GM23338 (cell line): ENCODE data around the gene FOXJ3. TPM values are rescaled to one million over a fixed set of nuclear protein-coding genes. Genes with fewer than 3 reads are reported as not detected.

Source experiments
- ATAC-seq: fragments of 200-7000 bp; cut with Tn5 transposase; 3 replicates; pipeline ENCODE4 v1.9.1; 2020
- DNase-seq: peaks from one replicate; pipeline ENCODE4 v3.0.0-alpha.2; 2015; ENCODE audit warnings: low spot score
- H2AFZ ChIP-seq: fragments of 200-600 bp; sonication (generic); 2 replicates; pipeline ENCODE4 v1.8.0; 2016; ENCODE audit warnings: antibody characterized with exemption, mild to moderate bottlenecking, moderate library complexity
- H3F3A ChIP-seq: fragments of 200-600 bp; sonication (generic); replicated peaks from 2 replicates; pipeline ENCODE4 v1.8.0; 2017; ENCODE audit warnings: antibody characterized with exemption, mixed run types, low read depth
- H3K27ac ChIP-seq: fragments of 200-600 bp; sonication (generic); 2 replicates; pipeline ENCODE4 v1.6.1; 2016; ENCODE audit warnings: low read depth
- H3K27me3 ChIP-seq: fragments of 200-600 bp; sonication (generic); 2 replicates; pipeline ENCODE4 v1.8.0; 2016; ENCODE audit warnings: mild to moderate bottlenecking, mixed run types, moderate library complexity; ENCODE audit not compliant: insufficient read depth
- H3K36me3 ChIP-seq: fragments of 200-600 bp; sonication (generic); 2 replicates; pipeline ENCODE4 v1.8.0; 2016; ENCODE audit warnings: mild to moderate bottlenecking; ENCODE audit not compliant: insufficient read depth
- H3K4me1 ChIP-seq: fragments of 200-600 bp; sonication (generic); 2 replicates; pipeline ENCODE4 v1.8.0; 2016; ENCODE audit warnings: mild to moderate bottlenecking, moderate library complexity; ENCODE audit not compliant: insufficient read depth
- H3K4me2 ChIP-seq: fragments of 200-600 bp; sonication (generic); 2 replicates; pipeline ENCODE4 v1.7.1; 2017; ENCODE audit warnings: mixed run types
- H3K4me3 ChIP-seq: fragments of 200-600 bp; sonication (generic); 2 replicates; pipeline ENCODE4 v1.6.1; 2016; ENCODE audit warnings: mixed run types
- H3K79me2 ChIP-seq: fragments of 200-600 bp; sonication (generic); replicated peaks from 2 replicates; pipeline ENCODE4 v1.8.0; 2017; ENCODE audit warnings: mild to moderate bottlenecking; ENCODE audit not compliant: insufficient read depth
- H3K9me2 ChIP-seq: fragments of 200-600 bp; sonication (generic); 2 replicates; pipeline ENCODE4 v1.8.0; 2017; ENCODE audit not compliant: insufficient read depth
- H4K20me1 ChIP-seq: fragments of 200-600 bp; sonication (generic); replicated peaks from 2 replicates; pipeline ENCODE4 v1.8.0; 2017; ENCODE audit warnings: mild to moderate bottlenecking; ENCODE audit not compliant: insufficient read depth
- H3K27ac Mint-ChIP-seq: 2 replicates; pipeline ENCODE4 v1.8.0; 2020; ENCODE audit warnings: inconsistent platforms, mild to moderate bottlenecking, moderate library complexity, mixed read lengths
- H3K27me3 Mint-ChIP-seq: 3 replicates; pipeline ENCODE4 v1.8.0; 2022; ENCODE audit warnings: low read depth, mild to moderate bottlenecking, moderate library complexity, mixed read lengths, inconsistent platforms; ENCODE audit not compliant: insufficient read depth, poor library complexity
- H3K36me3 Mint-ChIP-seq: 3 replicates; pipeline ENCODE4 v1.8.0; 2021; ENCODE audit warnings: low read depth, mild to moderate bottlenecking, inconsistent platforms, moderate library complexity, mixed read lengths
- H3K4me1 Mint-ChIP-seq: 3 replicates; pipeline ENCODE4 v1.8.0; 2020; ENCODE audit warnings: mild to moderate bottlenecking, inconsistent platforms, mixed read lengths
- H3K4me3 Mint-ChIP-seq: 3 replicates; pipeline ENCODE4 v1.8.0; 2021; ENCODE audit warnings: moderate library complexity, mild to moderate bottlenecking, inconsistent platforms, mixed read lengths
- H3K9me3 Mint-ChIP-seq: 3 replicates; pipeline ENCODE4 v1.8.0; 2020; ENCODE audit warnings: moderate library complexity, mild to moderate bottlenecking, inconsistent platforms, mixed read lengths
- CREB1 ChIP-seq: fragments of 250-450 bp; sonication (Bioruptor Pico); IDR thresholded peaks from 2 replicates; pipeline ENCODE4 v1.5.0; 2020; ENCODE audit warnings: low read depth, mild to moderate bottlenecking, moderate library complexity
- ETS1 ChIP-seq: IDR thresholded peaks from 2 replicates; pipeline ENCODE4 v1.6.1; 2016; ENCODE audit warnings: antibody characterized with exemption
- EZH2 ChIP-seq: fragments of 200-600 bp; sonication (generic); IDR thresholded peaks from one replicate; pipeline ENCODE4 v1.8.0; 2017; ENCODE audit warnings: antibody characterized with exemption, mild to moderate bottlenecking, low read depth; ENCODE audit not compliant: unreplicated experiment
- EZH2phosphoT487 ChIP-seq: fragments of 200-600 bp; sonication (generic); IDR thresholded peaks from one replicate; pipeline ENCODE4 v1.8.1; 2018; ENCODE audit warnings: antibody characterized with exemption; ENCODE audit not compliant: unreplicated experiment
- JUNB ChIP-seq: IDR thresholded peaks from one replicate; pipeline ENCODE4 v1.6.1; 2016; ENCODE audit warnings: antibody characterized with exemption; ENCODE audit not compliant: unreplicated experiment
- NANOG ChIP-seq: IDR thresholded peaks from 2 replicates; pipeline ENCODE4 v1.6.1; 2016; ENCODE audit warnings: antibody characterized with exemption, borderline replicate concordance
- POLR2AphosphoS5 ChIP-seq: IDR thresholded peaks from 2 replicates; pipeline ENCODE4 v1.6.1; 2016; ENCODE audit warnings: antibody characterized with exemption, low read depth
- REST ChIP-seq: IDR thresholded peaks from one replicate; pipeline ENCODE4 v1.6.1; 2018; ENCODE audit warnings: antibody characterized with exemption; ENCODE audit not compliant: unreplicated experiment
- STAT1 ChIP-seq: IDR thresholded peaks from one replicate; pipeline ENCODE4 v1.6.1; 2016; ENCODE audit warnings: antibody characterized with exemption; ENCODE audit not compliant: unreplicated experiment
- ZNF114 ChIP-seq: fragments of 250-450 bp; sonication (Bioruptor Pico); IDR thresholded peaks from 2 replicates; pipeline ENCODE4 v1.5.0; 2020; ENCODE audit warnings: mild to moderate bottlenecking, moderate library complexity
- ZNF331 ChIP-seq: fragments of 250-450 bp; sonication (Bioruptor Pico); IDR thresholded peaks from 2 replicates; pipeline ENCODE4 v1.5.0; 2020; ENCODE audit warnings: low read depth, mild to moderate bottlenecking, moderate library complexity
- ZNF462 ChIP-seq: fragments of 250-450 bp; sonication (Bioruptor Pico); IDR thresholded peaks from 2 replicates; pipeline ENCODE4 v1.5.0; 2020; ENCODE audit warnings: mild to moderate bottlenecking, moderate library complexity
- polyA plus RNA-seq: library from polyadenylated mRNA; unstranded; fragments of >200 nt; fragmentation: Nextera tagmentation; extraction: Ambion mirVana; gene quantifications from 2 replicates; pipeline ENCODE4 v1.2.1, GENCODE V29; 2016
- total RNA-seq: library from RNA; depleted of rRNA; stranded (reverse); fragments of >200 nt; shearing (Covaris generic); gene quantifications from 2 replicates; pipeline ENCODE4 v1.2.3, GENCODE V29; 2014
- TF ChIP-seq, protein P1 (sequence below), 2 experiments: fragments of 200-600 bp in 1 of 2; sonication (generic) in 1 of 2; conservative IDR thresholded peaks; 2 replicates each; pipeline versions ENCODE4 v1.5.1 to v1.6.1; 2016 to 2017; ENCODE audit warnings: antibody characterized with exemption in 2 of 2, low read depth in 2 of 2, mild to moderate bottlenecking in 2 of 2, moderate library complexity in 1 of 2

The FOXJ3 gene
- total and polyA plus RNA-seq, 2 experiments from 2014 or later, result 36.6 to 53.3 TPM

DNA sequence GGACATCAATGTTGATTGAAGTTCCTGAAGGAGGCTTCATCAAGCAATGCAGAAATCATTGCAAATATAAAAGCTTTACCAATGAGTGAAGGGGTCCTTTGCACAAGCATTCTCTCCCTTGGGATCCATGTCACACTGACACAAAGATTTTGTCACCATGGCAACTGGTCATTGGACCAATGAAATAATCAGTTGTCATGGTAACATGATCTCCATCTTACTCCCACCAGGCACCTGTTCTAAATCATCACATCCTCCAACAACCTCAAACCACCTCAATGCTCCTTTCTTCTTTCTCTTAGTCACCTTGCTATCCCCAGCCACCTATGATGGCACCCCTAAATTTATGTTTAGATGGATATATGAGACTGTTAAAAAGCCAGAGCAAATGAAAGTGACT is 13.5 kb upstream of the FOXJ3 start:
- Mint-ChIP-seq H3K4me1 (no peaks in the 10 kb centered on the region), H3K4me3 (no peak overlapping the region), H3K27ac (no peak overlapping the region), H3K9me3 (no peaks in the 10 kb centered on the region), H3K27me3 (no peaks in the 10 kb centered on the region), H3K36me3 (no peaks in the 10 kb centered on the region)
- no peak for TF ChIP-seq ETS1
- no peak for TF ChIP-seq EZH2phosphoT487
- no peak for TF ChIP-seq STAT1
- no peak for TF ChIP-seq REST
- TF ChIP-seq, protein P1, sequence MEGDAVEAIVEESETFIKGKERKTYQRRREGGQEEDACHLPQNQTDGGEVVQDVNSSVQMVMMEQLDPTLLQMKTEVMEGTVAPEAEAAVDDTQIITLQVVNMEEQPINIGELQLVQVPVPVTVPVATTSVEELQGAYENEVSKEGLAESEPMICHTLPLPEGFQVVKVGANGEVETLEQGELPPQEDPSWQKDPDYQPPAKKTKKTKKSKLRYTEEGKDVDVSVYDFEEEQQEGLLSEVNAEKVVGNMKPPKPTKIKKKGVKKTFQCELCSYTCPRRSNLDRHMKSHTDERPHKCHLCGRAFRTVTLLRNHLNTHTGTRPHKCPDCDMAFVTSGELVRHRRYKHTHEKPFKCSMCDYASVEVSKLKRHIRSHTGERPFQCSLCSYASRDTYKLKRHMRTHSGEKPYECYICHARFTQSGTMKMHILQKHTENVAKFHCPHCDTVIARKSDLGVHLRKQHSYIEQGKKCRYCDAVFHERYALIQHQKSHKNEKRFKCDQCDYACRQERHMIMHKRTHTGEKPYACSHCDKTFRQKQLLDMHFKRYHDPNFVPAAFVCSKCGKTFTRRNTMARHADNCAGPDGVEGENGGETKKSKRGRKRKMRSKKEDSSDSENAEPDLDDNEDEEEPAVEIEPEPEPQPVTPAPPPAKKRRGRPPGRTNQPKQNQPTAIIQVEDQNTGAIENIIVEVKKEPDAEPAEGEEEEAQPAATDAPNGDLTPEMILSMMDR (conservative IDR thresholded peaks at IDR 0.05; ENCODE audit: low read depth in 2 of 2), result no peak
- no peak for TF ChIP-seq JUNB
- TF ChIP-seq POLR2AphosphoS5, result no peak
- TF ChIP-seq EZH2, result no peak
- no peak for TF ChIP-seq ZNF462 (CRISPR knock-in tag)
- TF ChIP-seq NANOG, result no peak
- no peak for TF ChIP-seq CREB1 (CRISPR knock-in tag)
- no peak for TF ChIP-seq ZNF114 (CRISPR knock-in tag)
- TF ChIP-seq ZNF331 (CRISPR knock-in tag), result no peak
- Histone ChIP-seq H3K4me2 (no peak overlapping the region), H3F3A (no peaks in the 10 kb centered on the region), H3K9me2 (no peaks in the 10 kb centered on the region), H3K27ac (no peak overlapping the region), H3K4me1 (no peaks in the 10 kb centered on the region), H3K36me3 (no peaks in the 10 kb centered on the region), H3K27me3 (no peaks in the 10 kb centered on the region), H4K20me1 (no peaks in the 10 kb centered on the region), H3K4me3 (no peak overlapping the region), H3K79me2 (no peaks in the 10 kb centered on the region), H2AFZ (no peak overlapping the region)
- peak; percentile 32 for DNase-seq
- no peak for ATAC-seq
